ENCODE results near the gene RBFOX1. TPM values are rescaled to one million over a fixed set of nuclear protein-coding genes. Genes with fewer than 3 reads are reported as not detected.

Gene RBFOX1
- not detected for total RNA-seq

DNA sequence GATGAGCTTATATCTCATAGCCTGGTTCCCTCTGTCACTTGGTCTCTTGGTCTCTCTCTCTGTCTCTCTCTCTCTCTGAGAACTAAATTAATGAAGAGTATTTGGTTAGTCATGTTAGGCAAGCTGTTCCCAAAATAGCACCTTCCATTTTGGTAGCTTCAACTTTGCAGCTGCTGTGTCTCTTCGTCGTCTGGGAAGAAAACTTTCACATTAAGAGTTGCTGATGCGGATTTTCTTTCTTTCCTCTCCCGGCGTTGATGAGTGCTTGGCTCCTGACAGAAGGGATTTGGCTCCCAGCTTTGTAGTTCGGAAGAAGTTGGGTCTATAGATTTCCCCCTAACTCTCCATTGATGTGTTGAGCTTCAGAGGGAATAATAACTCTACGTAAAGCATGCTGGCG is at the start of gene RBFOX1:
RBFOX1 (plus strand) TSS at position 235 of the 400 bp plus-strand sequence.
- Mint-ChIP-seq H3K4me1 (no peaks in the 10 kb centered on the region), H3K27ac (no peak within 1 kb of the TSS), H3K36me3 (ENCODE audit: low read depth) (no peaks in the 10 kb centered on the region), H3K9me3 (peaks cover 28% of the 10 kb centered on the region), H3K4me3 (no peak within 1 kb of the TSS), H3K27me3 (no peaks in the 10 kb centered on the region)
- CTCF ChIA-PET, result interaction anchor here (0.6 kb wide), 1 partner anchor 54 kb away, joined by 3 read pairs; no protein-coding TSS in a partner anchor
- no peak for DNase-seq
- POLR2A ChIA-PET, result no interaction called here

DNA sequence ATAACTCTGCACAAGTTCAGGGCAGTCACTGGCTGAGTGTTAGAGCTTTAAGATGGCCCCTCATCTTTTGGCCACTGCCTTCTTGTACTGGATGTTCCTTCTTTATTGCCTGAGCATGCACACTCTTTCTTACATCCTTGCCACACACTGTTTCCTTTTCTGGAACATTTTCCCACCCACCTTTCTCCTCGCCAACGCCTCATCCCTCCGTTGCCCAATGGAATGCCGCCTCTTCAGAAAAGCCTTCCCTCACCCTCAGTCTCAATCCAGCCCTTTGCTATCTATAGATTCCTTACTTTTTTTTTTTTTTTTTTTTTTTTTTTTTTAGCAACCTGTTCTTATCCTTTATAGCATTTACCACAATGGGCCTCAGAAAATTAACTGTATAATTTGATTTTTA is 47.9 kb upstream of the RBFOX1 start:
- DNase-seq, result no peak
- Mint-ChIP-seq H3K4me1 (no peaks in the 10 kb centered on the region), H3K4me3 (no peak overlapping the region), H3K27me3 (no peaks in the 10 kb centered on the region), H3K9me3 (peaks cover 34% of the 10 kb centered on the region), H3K27ac (no peak overlapping the region), H3K36me3 (ENCODE audit: low read depth) (no peaks in the 10 kb centered on the region)
- CTCF ChIA-PET, result no interaction called here
- POLR2A ChIA-PET, result no interaction called here

- ChIA-PET POLR2A (no interaction called here), CTCF (no interaction called here)
- no peaks in the 10 kb centered on the region for H3K27me3 Mint-ChIP-seq
- no peak for DNase-seq
- H3K4me1 Mint-ChIP-seq, result no peaks in the 10 kb centered on the region
- peaks cover 34% of the 10 kb centered on the region for H3K9me3 Mint-ChIP-seq
- no peak overlapping the region for H3K27ac Mint-ChIP-seq
- no peaks in the 10 kb centered on the region for H3K36me3 Mint-ChIP-seq (ENCODE audit: low read depth)
- no peak overlapping the region for H3K4me3 Mint-ChIP-seq
Observed at GRCh38 chr16:7285520-7285919, 47.1 kb upstream of the RBFOX1 start.

GRCh38 chr16:7289299-7289698 is 43.3 kb upstream of the RBFOX1 start:
- CTCF ChIA-PET, result no interaction called here
- no peak for DNase-seq
- Mint-ChIP-seq H3K36me3 (ENCODE audit: low read depth) (no peaks in the 10 kb centered on the region), H3K27me3 (no peaks in the 10 kb centered on the region), H3K4me3 (no peak overlapping the region), H3K4me1 (no peaks in the 10 kb centered on the region), H3K27ac (no peak overlapping the region), H3K9me3 (peaks cover 28% of the 10 kb centered on the region)
- POLR2A ChIA-PET, result no interaction called here

- H3K4me1 Mint-ChIP-seq, result no peaks in the 10 kb centered on the region
- no peak overlapping the region for H3K27ac Mint-ChIP-seq
- H3K4me3 Mint-ChIP-seq, result no peak overlapping the region
- ChIA-PET CTCF (no interaction called here), POLR2A (no interaction called here)
- no peaks in the 10 kb centered on the region for H3K36me3 Mint-ChIP-seq (ENCODE audit: low read depth)
- DNase-seq, result no peak
- H3K27me3 Mint-ChIP-seq, result no peaks in the 10 kb centered on the region
- peaks cover 19% of the 10 kb centered on the region for H3K9me3 Mint-ChIP-seq
Observed at GRCh38 chr16:7290682-7291081, 42.0 kb upstream of the RBFOX1 start.

GRCh38 chr16:7294020-7294419 is 38.6 kb upstream of the RBFOX1 start:
- Mint-ChIP-seq H3K27me3 (no peaks in the 10 kb centered on the region), H3K4me1 (no peaks in the 10 kb centered on the region), H3K9me3 (peaks cover 23% of the 10 kb centered on the region), H3K36me3 (ENCODE audit: low read depth) (no peaks in the 10 kb centered on the region), H3K27ac (no peak overlapping the region), H3K4me3 (no peak overlapping the region)
- ChIA-PET CTCF (no interaction called here), POLR2A (no interaction called here)
- DNase-seq, result no peak

GRCh38 chr16:7303052-7303610 is 29.5 kb upstream of the RBFOX1 start:
- no peaks in the 10 kb centered on the region for H3K36me3 Mint-ChIP-seq (ENCODE audit: low read depth)

DNA sequence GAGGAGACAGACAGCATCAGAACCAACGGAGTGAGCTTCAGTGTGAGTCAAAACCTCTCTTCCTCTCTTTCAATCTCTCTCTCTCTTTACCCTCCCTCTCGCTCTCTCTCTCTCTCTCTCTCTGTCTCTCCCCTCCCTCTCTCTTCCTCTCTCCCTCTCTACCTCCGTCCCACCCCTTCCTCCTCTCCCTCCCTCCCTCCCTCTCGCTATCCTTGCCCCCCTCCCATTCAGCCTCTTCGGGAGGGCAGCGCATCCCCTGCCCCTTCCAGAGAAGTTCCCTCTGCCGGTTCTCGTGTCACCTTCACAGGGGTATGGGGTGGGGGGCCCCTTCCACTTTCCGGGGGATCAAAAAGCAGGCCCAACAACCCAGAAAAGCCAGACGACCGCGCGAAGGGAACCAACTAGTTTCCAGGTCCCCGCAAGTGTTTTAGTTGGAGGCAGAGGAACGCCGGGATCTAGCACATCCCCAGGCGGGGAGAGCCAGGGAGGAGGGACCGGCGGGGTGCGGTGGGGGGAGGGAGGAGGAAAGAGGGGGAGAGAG is 28.9 kb upstream of the RBFOX1 start:
- no peaks in the 10 kb centered on the region for H3K36me3 Mint-ChIP-seq (ENCODE audit: low read depth)
- POLR2A ChIA-PET, result no interaction called here
- CTCF ChIA-PET, result no interaction called here

More at GRCh38 chr16:7303052-7303610, 29.5 kb upstream of the RBFOX1 start:
- DNase-seq, result no peak
- ChIA-PET CTCF (no interaction called here), POLR2A (no interaction called here)
- Mint-ChIP-seq H3K9me3 (peaks cover 11% of the 10 kb centered on the region), H3K4me3 (no peak overlapping the region), H3K4me1 (no peaks in the 10 kb centered on the region), H3K27ac (no peak overlapping the region), H3K27me3 (peaks cover 5% of the 10 kb centered on the region)

DNA sequence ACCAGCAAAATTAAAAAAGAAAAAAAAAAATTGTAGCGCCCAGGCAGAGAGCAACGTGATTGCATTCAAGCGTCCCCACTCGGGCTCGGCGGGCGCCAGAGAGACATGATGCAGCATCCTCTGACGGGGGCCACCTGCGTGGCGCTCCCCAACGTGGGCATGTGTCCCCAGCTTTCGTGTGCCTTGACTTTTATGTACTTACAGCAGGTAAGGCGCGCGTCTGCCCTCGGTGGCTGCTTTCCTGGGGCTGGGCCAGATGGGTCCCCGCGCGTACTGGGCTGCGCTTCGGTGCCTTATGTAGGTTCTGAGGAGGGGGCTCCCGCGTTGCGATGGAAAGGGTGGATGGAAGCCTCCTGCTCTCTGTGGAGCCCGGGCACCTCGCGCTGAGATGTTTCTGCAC is 28.4 kb upstream of the RBFOX1 start:
- POLR2A ChIA-PET, result no interaction called here
- Mint-ChIP-seq H3K4me1 (no peaks in the 10 kb centered on the region), H3K27ac (no peak overlapping the region), H3K9me3 (peaks cover 8% of the 10 kb centered on the region), H3K4me3 (no peak overlapping the region), H3K36me3 (ENCODE audit: low read depth) (no peaks in the 10 kb centered on the region), H3K27me3 (peaks cover 5% of the 10 kb centered on the region)
- no peak for DNase-seq
- CTCF ChIA-PET, result no interaction called here

More for the DNA sequence above, 28.9 kb upstream of the RBFOX1 start:
- peaks cover 5% of the 10 kb centered on the region for H3K27me3 Mint-ChIP-seq
- no peak for DNase-seq
- no peak overlapping the region for H3K27ac Mint-ChIP-seq
- no peaks in the 10 kb centered on the region for H3K4me1 Mint-ChIP-seq
- H3K9me3 Mint-ChIP-seq, result peaks cover 9% of the 10 kb centered on the region
- H3K4me3 Mint-ChIP-seq, result no peak overlapping the region

DNA sequence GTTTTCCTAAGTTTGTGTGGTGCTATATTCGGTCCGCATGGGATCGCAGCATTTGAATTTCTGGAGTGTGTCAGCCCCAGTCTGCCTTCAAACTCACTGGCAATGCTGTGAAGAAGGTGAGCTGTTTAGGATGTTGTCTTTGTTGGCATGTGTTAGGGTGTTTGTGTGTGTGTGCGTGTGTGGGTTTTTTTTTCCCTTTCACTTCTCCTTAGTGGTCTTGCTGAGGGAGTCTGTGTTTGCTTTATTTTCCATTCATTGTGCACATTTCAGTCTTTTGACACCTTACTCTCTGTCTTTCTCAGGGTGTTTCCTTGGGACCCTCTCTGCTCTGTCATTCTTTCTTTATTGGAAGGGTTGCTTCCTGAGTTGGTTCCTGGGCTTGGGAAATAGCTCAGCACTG is 27.7 kb upstream of the RBFOX1 start:
- H3K4me3 Mint-ChIP-seq, result no peak overlapping the region
- H3K4me1 Mint-ChIP-seq, result no peaks in the 10 kb centered on the region
- CTCF ChIA-PET, result no interaction called here
- H3K36me3 Mint-ChIP-seq (ENCODE audit: low read depth), result no peaks in the 10 kb centered on the region
- peaks cover 5% of the 10 kb centered on the region for H3K27me3 Mint-ChIP-seq
- peaks cover 8% of the 10 kb centered on the region for H3K9me3 Mint-ChIP-seq
- no peak for DNase-seq
- H3K27ac Mint-ChIP-seq, result no peak overlapping the region
- POLR2A ChIA-PET, result no interaction called here

GRCh38 chr16:7313170-7313569 is 19.5 kb upstream of the RBFOX1 start:
- no peaks in the 10 kb centered on the region for H3K4me1 Mint-ChIP-seq
- H3K36me3 Mint-ChIP-seq (ENCODE audit: low read depth), result no peaks in the 10 kb centered on the region
- H3K9me3 Mint-ChIP-seq, result peaks cover 6% of the 10 kb centered on the region
- CTCF ChIA-PET, result no interaction called here
- H3K27me3 Mint-ChIP-seq, result no peaks in the 10 kb centered on the region
- no peak for DNase-seq
- no peak overlapping the region for H3K4me3 Mint-ChIP-seq
- POLR2A ChIA-PET, result no interaction called here
- H3K27ac Mint-ChIP-seq, result no peak overlapping the region

DNA sequence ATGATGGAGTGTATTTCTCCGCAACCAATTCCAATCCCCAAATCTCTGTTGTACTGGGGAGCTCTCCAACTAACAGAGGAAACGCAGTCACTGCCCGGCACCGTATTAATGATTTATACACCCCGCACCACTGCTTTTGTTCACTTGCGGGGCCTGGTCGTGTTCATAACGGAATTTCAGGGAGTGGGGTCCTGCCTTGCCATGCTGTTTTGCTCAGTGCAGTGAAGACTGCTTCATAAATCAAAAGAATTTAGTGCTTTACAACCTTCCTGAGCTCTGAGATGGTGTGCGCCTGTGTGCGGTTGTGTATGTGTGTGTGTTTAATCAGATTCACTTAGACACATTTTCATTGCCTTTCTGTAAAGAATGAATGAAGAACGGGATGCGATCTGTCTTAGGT is 18.5 kb upstream of the RBFOX1 start:
- Mint-ChIP-seq H3K9me3 (peaks cover 9% of the 10 kb centered on the region), H3K27me3 (no peaks in the 10 kb centered on the region), H3K4me3 (no peak overlapping the region), H3K36me3 (ENCODE audit: low read depth) (no peaks in the 10 kb centered on the region), H3K27ac (no peak overlapping the region), H3K4me1 (no peaks in the 10 kb centered on the region)
- ChIA-PET CTCF (no interaction called here), POLR2A (no interaction called here)
- no peak for DNase-seq

GRCh38 chr16:7315813-7316212 is 16.8 kb upstream of the RBFOX1 start:
- peaks cover 19% of the 10 kb centered on the region for H3K9me3 Mint-ChIP-seq
- no peaks in the 10 kb centered on the region for H3K4me1 Mint-ChIP-seq
- no peak overlapping the region for H3K27ac Mint-ChIP-seq
- no peak for DNase-seq
- ChIA-PET POLR2A (no interaction called here), CTCF (no interaction called here)
- H3K27me3 Mint-ChIP-seq, result no peaks in the 10 kb centered on the region
- H3K4me3 Mint-ChIP-seq, result no peak overlapping the region
- no peaks in the 10 kb centered on the region for H3K36me3 Mint-ChIP-seq (ENCODE audit: low read depth)

DNA sequence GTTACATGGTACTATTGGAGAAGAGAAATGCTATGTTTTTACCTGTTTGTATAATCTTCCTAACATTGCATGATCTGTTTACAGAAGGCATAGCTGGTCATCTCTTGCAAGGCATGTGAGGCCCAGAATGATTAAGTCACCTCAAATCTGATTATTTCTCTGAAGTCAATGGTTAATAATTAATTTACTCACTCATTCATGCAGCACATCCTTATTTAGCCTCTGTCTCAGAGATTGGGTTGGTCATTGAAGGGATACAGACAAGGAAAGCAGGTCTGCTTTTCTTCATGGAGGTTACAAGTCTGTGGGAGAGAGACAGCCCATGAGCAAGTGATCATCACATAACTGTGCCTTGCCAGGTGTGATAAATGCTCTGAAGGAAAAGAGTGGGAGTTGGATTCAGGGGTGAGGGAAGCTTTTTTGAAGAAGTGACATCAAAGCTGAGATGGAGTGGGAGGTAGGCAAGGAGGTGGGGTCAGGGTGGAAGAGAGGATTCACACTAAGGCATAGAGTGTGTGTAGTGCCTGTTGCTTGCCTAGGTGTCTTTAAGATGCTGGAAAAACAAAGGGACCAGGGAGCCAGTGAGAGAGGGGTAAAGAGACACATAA is 16.3 kb upstream of the RBFOX1 start:
- Mint-ChIP-seq H3K36me3 (ENCODE audit: low read depth) (no peaks in the 10 kb centered on the region), H3K27ac (no peak overlapping the region), H3K9me3 (peaks cover 19% of the 10 kb centered on the region), H3K27me3 (no peaks in the 10 kb centered on the region), H3K4me1 (no peaks in the 10 kb centered on the region), H3K4me3 (no peak overlapping the region)
- DNase-seq, result no peak
- CTCF ChIA-PET, result no interaction called here
- POLR2A ChIA-PET, result interaction anchor here (0.5 kb wide), 1 partner anchor 35 kb away, joined by 3 read pairs; no protein-coding TSS in a partner anchor

All from activated CD4-positive, alpha-beta memory T cell treated with anti-CD3 and anti-CD28 coated beads, Interleukin-2, amount 10 ng/mL, durations not matched to agents 7 days and 5 days (primary cell).